GM23338 (cell line): ENCODE data around the gene FARS2. TPM values are rescaled to one million over a fixed set of nuclear protein-coding genes. Genes with fewer than 3 reads are reported as not detected.

ENCODE experiments used
- ATAC-seq: fragments of 200-7000 bp; cut with Tn5 transposase; 3 replicates; pipeline ENCODE4 v1.9.1; 2020
- DNase-seq: peaks from one replicate; pipeline ENCODE4 v3.0.0-alpha.2; 2015; ENCODE audit warnings: low spot score
- H2AFZ ChIP-seq: fragments of 200-600 bp; sonication (generic); 2 replicates; pipeline ENCODE4 v1.8.0; 2016; ENCODE audit warnings: antibody characterized with exemption, mild to moderate bottlenecking, moderate library complexity
- H3F3A ChIP-seq: fragments of 200-600 bp; sonication (generic); replicated peaks from 2 replicates; pipeline ENCODE4 v1.8.0; 2017; ENCODE audit warnings: antibody characterized with exemption, mixed run types, low read depth
- H3K27ac ChIP-seq: fragments of 200-600 bp; sonication (generic); 2 replicates; pipeline ENCODE4 v1.6.1; 2016; ENCODE audit warnings: low read depth
- H3K27me3 ChIP-seq: fragments of 200-600 bp; sonication (generic); 2 replicates; pipeline ENCODE4 v1.8.0; 2016; ENCODE audit warnings: mild to moderate bottlenecking, mixed run types, moderate library complexity; ENCODE audit not compliant: insufficient read depth
- H3K36me3 ChIP-seq: fragments of 200-600 bp; sonication (generic); 2 replicates; pipeline ENCODE4 v1.8.0; 2016; ENCODE audit warnings: mild to moderate bottlenecking; ENCODE audit not compliant: insufficient read depth
- H3K4me1 ChIP-seq: fragments of 200-600 bp; sonication (generic); 2 replicates; pipeline ENCODE4 v1.8.0; 2016; ENCODE audit warnings: mild to moderate bottlenecking, moderate library complexity; ENCODE audit not compliant: insufficient read depth
- H3K4me2 ChIP-seq: fragments of 200-600 bp; sonication (generic); 2 replicates; pipeline ENCODE4 v1.7.1; 2017; ENCODE audit warnings: mixed run types
- H3K4me3 ChIP-seq: fragments of 200-600 bp; sonication (generic); 2 replicates; pipeline ENCODE4 v1.6.1; 2016; ENCODE audit warnings: mixed run types
- H3K79me2 ChIP-seq: fragments of 200-600 bp; sonication (generic); replicated peaks from 2 replicates; pipeline ENCODE4 v1.8.0; 2017; ENCODE audit warnings: mild to moderate bottlenecking; ENCODE audit not compliant: insufficient read depth
- H3K9me2 ChIP-seq: fragments of 200-600 bp; sonication (generic); 2 replicates; pipeline ENCODE4 v1.8.0; 2017; ENCODE audit not compliant: insufficient read depth
- H4K20me1 ChIP-seq: fragments of 200-600 bp; sonication (generic); replicated peaks from 2 replicates; pipeline ENCODE4 v1.8.0; 2017; ENCODE audit warnings: mild to moderate bottlenecking; ENCODE audit not compliant: insufficient read depth
- H3K27ac Mint-ChIP-seq: 2 replicates; pipeline ENCODE4 v1.8.0; 2020; ENCODE audit warnings: inconsistent platforms, mild to moderate bottlenecking, moderate library complexity, mixed read lengths
- H3K27me3 Mint-ChIP-seq: 3 replicates; pipeline ENCODE4 v1.8.0; 2022; ENCODE audit warnings: low read depth, mild to moderate bottlenecking, moderate library complexity, mixed read lengths, inconsistent platforms; ENCODE audit not compliant: insufficient read depth, poor library complexity
- H3K36me3 Mint-ChIP-seq: 3 replicates; pipeline ENCODE4 v1.8.0; 2021; ENCODE audit warnings: low read depth, mild to moderate bottlenecking, inconsistent platforms, moderate library complexity, mixed read lengths
- H3K4me1 Mint-ChIP-seq: 3 replicates; pipeline ENCODE4 v1.8.0; 2020; ENCODE audit warnings: mild to moderate bottlenecking, inconsistent platforms, mixed read lengths
- H3K4me3 Mint-ChIP-seq: 3 replicates; pipeline ENCODE4 v1.8.0; 2021; ENCODE audit warnings: moderate library complexity, mild to moderate bottlenecking, inconsistent platforms, mixed read lengths
- H3K9me3 Mint-ChIP-seq: 3 replicates; pipeline ENCODE4 v1.8.0; 2020; ENCODE audit warnings: moderate library complexity, mild to moderate bottlenecking, inconsistent platforms, mixed read lengths
- CREB1 ChIP-seq: fragments of 250-450 bp; sonication (Bioruptor Pico); IDR thresholded peaks from 2 replicates; pipeline ENCODE4 v1.5.0; 2020; ENCODE audit warnings: low read depth, mild to moderate bottlenecking, moderate library complexity
- CTCF ChIP-seq, 2 experiments: fragments of 200-600 bp in 1 of 2; sonication (generic) in 1 of 2; conservative IDR thresholded peaks; 2 replicates each; pipeline versions ENCODE4 v1.5.1 to v1.6.1; 2016 to 2017; ENCODE audit warnings: antibody characterized with exemption in 2 of 2, low read depth in 2 of 2, mild to moderate bottlenecking in 2 of 2, moderate library complexity in 1 of 2
- ETS1 ChIP-seq: IDR thresholded peaks from 2 replicates; pipeline ENCODE4 v1.6.1; 2016; ENCODE audit warnings: antibody characterized with exemption
- EZH2 ChIP-seq: fragments of 200-600 bp; sonication (generic); IDR thresholded peaks from one replicate; pipeline ENCODE4 v1.8.0; 2017; ENCODE audit warnings: antibody characterized with exemption, mild to moderate bottlenecking, low read depth; ENCODE audit not compliant: unreplicated experiment
- EZH2phosphoT487 ChIP-seq: fragments of 200-600 bp; sonication (generic); IDR thresholded peaks from one replicate; pipeline ENCODE4 v1.8.1; 2018; ENCODE audit warnings: antibody characterized with exemption; ENCODE audit not compliant: unreplicated experiment
- JUNB ChIP-seq: IDR thresholded peaks from one replicate; pipeline ENCODE4 v1.6.1; 2016; ENCODE audit warnings: antibody characterized with exemption; ENCODE audit not compliant: unreplicated experiment
- POLR2AphosphoS5 ChIP-seq: IDR thresholded peaks from 2 replicates; pipeline ENCODE4 v1.6.1; 2016; ENCODE audit warnings: antibody characterized with exemption, low read depth
- STAT1 ChIP-seq: IDR thresholded peaks from one replicate; pipeline ENCODE4 v1.6.1; 2016; ENCODE audit warnings: antibody characterized with exemption; ENCODE audit not compliant: unreplicated experiment
- ZNF114 ChIP-seq: fragments of 250-450 bp; sonication (Bioruptor Pico); IDR thresholded peaks from 2 replicates; pipeline ENCODE4 v1.5.0; 2020; ENCODE audit warnings: mild to moderate bottlenecking, moderate library complexity
- ZNF331 ChIP-seq: fragments of 250-450 bp; sonication (Bioruptor Pico); IDR thresholded peaks from 2 replicates; pipeline ENCODE4 v1.5.0; 2020; ENCODE audit warnings: low read depth, mild to moderate bottlenecking, moderate library complexity
- polyA plus RNA-seq: library from polyadenylated mRNA; unstranded; fragments of >200 nt; fragmentation: Nextera tagmentation; extraction: Ambion mirVana; gene quantifications from 2 replicates; pipeline ENCODE4 v1.2.1, GENCODE V29; 2016
- total RNA-seq: library from RNA; depleted of rRNA; stranded (reverse); fragments of >200 nt; shearing (Covaris generic); gene quantifications from 2 replicates; pipeline ENCODE4 v1.2.3, GENCODE V29; 2014
- TF ChIP-seq, protein P1 (sequence below): IDR thresholded peaks from one replicate; pipeline ENCODE4 v1.6.1; 2018; ENCODE audit warnings: antibody characterized with exemption; ENCODE audit not compliant: unreplicated experiment
- TF ChIP-seq, protein P2 (sequence below): fragments of 250-450 bp; sonication (Bioruptor Pico); IDR thresholded peaks from 2 replicates; pipeline ENCODE4 v1.5.0; 2020; ENCODE audit warnings: mild to moderate bottlenecking, moderate library complexity

Gene FARS2
- total and polyA plus RNA-seq, 2 experiments from 2014 or later: 7.6 to 19.0 TPM

GRCh38 chr6:5679270-5679669 lies 418.0 kb downstream of the FARS2 start:
- no peak for ATAC-seq
- no peaks in the 10 kb centered on the region for H3K27me3 ChIP-seq
- no peak overlapping the region for H3K27ac ChIP-seq
- Mint-ChIP-seq H3K27ac (no peak overlapping the region), H3K4me1 (peaks cover 21% of the 10 kb centered on the region), H3K4me3 (no peak overlapping the region), H3K27me3 (peaks cover 2% of the 10 kb centered on the region), H3K9me3 (peaks cover 7% of the 10 kb centered on the region; the same call in 1 of the 3 replicates), H3K36me3 (peaks cover 3% of the 10 kb centered on the region; the same call in 2 of the 3 replicates)
- H3K4me2 ChIP-seq: 0 out of 2 replicates have a peak overlapping the region, but pooled peaks have one; percentile 36
- H3K36me3 ChIP-seq: no peaks in the 10 kb centered on the region
- no peaks in the 10 kb centered on the region; the same call in 1 of the 2 replicates for H4K20me1 ChIP-seq
- H3K79me2 ChIP-seq: no peaks in the 10 kb centered on the region
- TF ChIP-seq, protein P1, sequence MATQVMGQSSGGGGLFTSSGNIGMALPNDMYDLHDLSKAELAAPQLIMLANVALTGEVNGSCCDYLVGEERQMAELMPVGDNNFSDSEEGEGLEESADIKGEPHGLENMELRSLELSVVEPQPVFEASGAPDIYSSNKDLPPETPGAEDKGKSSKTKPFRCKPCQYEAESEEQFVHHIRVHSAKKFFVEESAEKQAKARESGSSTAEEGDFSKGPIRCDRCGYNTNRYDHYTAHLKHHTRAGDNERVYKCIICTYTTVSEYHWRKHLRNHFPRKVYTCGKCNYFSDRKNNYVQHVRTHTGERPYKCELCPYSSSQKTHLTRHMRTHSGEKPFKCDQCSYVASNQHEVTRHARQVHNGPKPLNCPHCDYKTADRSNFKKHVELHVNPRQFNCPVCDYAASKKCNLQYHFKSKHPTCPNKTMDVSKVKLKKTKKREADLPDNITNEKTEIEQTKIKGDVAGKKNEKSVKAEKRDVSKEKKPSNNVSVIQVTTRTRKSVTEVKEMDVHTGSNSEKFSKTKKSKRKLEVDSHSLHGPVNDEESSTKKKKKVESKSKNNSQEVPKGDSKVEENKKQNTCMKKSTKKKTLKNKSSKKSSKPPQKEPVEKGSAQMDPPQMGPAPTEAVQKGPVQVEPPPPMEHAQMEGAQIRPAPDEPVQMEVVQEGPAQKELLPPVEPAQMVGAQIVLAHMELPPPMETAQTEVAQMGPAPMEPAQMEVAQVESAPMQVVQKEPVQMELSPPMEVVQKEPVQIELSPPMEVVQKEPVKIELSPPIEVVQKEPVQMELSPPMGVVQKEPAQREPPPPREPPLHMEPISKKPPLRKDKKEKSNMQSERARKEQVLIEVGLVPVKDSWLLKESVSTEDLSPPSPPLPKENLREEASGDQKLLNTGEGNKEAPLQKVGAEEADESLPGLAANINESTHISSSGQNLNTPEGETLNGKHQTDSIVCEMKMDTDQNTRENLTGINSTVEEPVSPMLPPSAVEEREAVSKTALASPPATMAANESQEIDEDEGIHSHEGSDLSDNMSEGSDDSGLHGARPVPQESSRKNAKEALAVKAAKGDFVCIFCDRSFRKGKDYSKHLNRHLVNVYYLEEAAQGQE: no peak
- TF ChIP-seq JUNB (no peak), CTCF (conservative IDR thresholded peaks at IDR 0.05; ENCODE audit: low read depth in 2 of 2) (no peak), EZH2 (no peak), STAT1 (no peak), ETS1 (no peak), EZH2phosphoT487 (no peak), CREB1 (CRISPR knock-in tag) (no peak), ZNF114 (CRISPR knock-in tag) (no peak), POLR2AphosphoS5 (no peak), ZNF331 (no peak)
- TF ChIP-seq, protein P2, sequence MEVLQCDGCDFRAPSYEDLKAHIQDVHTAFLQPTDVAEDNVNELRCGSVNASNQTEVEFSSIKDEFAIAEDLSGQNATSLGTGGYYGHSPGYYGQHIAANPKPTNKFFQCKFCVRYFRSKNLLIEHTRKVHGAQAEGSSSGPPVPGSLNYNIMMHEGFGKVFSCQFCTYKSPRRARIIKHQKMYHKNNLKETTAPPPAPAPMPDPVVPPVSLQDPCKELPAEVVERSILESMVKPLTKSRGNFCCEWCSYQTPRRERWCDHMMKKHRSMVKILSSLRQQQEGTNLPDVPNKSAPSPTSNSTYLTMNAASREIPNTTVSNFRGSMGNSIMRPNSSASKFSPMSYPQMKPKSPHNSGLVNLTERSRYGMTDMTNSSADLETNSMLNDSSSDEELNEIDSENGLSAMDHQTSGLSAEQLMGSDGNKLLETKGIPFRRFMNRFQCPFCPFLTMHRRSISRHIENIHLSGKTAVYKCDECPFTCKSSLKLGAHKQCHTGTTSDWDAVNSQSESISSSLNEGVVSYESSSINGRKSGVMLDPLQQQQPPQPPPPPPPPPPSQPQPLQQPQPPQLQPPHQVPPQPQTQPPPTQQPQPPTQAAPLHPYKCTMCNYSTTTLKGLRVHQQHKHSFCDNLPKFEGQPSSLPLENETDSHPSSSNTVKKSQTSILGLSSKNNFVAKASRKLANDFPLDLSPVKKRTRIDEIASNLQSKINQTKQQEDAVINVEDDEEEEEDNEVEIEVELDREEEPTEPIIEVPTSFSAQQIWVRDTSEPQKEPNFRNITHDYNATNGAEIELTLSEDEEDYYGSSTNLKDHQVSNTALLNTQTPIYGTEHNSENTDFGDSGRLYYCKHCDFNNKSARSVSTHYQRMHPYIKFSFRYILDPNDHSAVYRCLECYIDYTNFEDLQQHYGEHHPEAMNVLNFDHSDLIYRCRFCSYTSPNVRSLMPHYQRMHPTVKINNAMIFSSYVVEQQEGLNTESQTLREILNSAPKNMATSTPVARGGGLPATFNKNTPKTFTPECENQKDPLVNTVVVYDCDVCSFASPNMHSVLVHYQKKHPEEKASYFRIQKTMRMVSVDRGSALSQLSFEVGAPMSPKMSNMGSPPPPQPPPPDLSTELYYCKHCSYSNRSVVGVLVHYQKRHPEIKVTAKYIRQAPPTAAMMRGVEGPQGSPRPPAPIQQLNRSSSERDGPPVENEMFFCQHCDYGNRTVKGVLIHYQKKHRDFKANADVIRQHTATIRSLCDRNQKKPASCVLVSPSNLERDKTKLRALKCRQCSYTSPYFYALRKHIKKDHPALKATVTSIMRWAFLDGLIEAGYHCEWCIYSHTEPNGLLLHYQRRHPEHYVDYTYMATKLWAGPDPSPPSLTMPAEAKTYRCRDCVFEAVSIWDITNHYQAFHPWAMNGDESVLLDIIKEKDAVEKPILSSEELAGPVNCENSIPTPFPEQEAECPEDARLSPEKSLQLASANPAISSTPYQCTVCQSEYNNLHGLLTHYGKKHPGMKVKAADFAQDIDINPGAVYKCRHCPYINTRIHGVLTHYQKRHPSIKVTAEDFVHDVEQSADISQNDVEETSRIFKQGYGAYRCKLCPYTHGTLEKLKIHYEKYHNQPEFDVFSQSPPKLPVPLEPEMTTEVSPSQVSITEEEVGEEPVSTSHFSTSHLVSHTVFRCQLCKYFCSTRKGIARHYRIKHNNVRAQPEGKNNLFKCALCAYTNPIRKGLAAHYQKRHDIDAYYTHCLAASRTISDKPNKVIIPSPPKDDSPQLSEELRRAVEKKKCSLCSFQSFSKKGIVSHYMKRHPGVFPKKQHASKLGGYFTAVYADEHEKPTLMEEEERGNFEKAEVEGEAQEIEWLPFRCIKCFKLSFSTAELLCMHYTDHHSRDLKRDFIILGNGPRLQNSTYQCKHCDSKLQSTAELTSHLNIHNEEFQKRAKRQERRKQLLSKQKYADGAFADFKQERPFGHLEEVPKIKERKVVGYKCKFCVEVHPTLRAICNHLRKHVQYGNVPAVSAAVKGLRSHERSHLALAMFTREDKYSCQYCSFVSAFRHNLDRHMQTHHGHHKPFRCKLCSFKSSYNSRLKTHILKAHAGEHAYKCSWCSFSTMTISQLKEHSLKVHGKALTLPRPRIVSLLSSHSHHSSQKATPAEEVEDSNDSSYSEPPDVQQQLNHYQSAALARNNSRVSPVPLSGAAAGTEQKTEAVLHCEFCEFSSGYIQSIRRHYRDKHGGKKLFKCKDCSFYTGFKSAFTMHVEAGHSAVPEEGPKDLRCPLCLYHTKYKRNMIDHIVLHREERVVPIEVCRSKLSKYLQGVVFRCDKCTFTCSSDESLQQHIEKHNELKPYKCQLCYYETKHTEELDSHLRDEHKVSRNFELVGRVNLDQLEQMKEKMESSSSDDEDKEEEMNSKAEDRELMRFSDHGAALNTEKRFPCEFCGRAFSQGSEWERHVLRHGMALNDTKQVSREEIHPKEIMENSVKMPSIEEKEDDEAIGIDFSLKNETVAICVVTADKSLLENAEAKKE (CRISPR knock-in tag): no peak
- H3K9me2 ChIP-seq: no peaks in the 10 kb centered on the region
- peaks cover 4% of the 10 kb centered on the region; the same call in 1 of the 2 replicates for H3K4me1 ChIP-seq
- H3K4me3 ChIP-seq: no peak overlapping the region
- no peak overlapping the region for H2AFZ ChIP-seq
- H3F3A ChIP-seq: no peaks in the 10 kb centered on the region
- DNase-seq: no peak
